ENCODE results near the gene NR6A1.

The NR6A1 gene

GRCh38 chr9:124794902-124795491, 23.9 kb upstream of the NR6A1 start:
- DNase-seq = no peak

GRCh38 chr9:124793015-124793541, 22.0 kb upstream of the NR6A1 start:
- DNase-seq = no peak

- DNase-seq = no peak
Measured at GRCh38 chr9:124792257-124793014, 21.3 kb upstream of the NR6A1 start.

- DNase-seq = no peak
Measured at GRCh38 chr9:124790801-124791505, 19.8 kb upstream of the NR6A1 start.

- no peak for DNase-seq
Measured at GRCh38 chr9:124790301-124790700, 19.2 kb upstream of the NR6A1 start.

- no peak for DNase-seq
Measured at GRCh38 chr9:124789531-124789930, 18.4 kb upstream of the NR6A1 start.

- no peak for DNase-seq
Measured at GRCh38 chr9:124788542-124789217, 17.6 kb upstream of the NR6A1 start.

GRCh38 chr9:124786881-124787573, 15.9 kb upstream of the NR6A1 start:
- no peak for DNase-seq

GRCh38 chr9:124784509-124784908, 13.4 kb upstream of the NR6A1 start:
- no peak for DNase-seq

GRCh38 chr9:124783830-124784229, 12.7 kb upstream of the NR6A1 start:
- DNase-seq = no peak

- DNase-seq = no peak
Measured at GRCh38 chr9:124782661-124783574, 11.8 kb upstream of the NR6A1 start.

GRCh38 chr9:124781967-124782660, 11.0 kb upstream of the NR6A1 start:
- DNase-seq = no peak

GRCh38 chr9:124780757-124781151, 9.6 kb upstream of the NR6A1 start:
- no peak for DNase-seq

- DNase-seq = no peak
Measured at GRCh38 chr9:124780060-124780756, 9.1 kb upstream of the NR6A1 start.

GRCh38 chr9:124779368-124780059, 8.4 kb upstream of the NR6A1 start:
- DNase-seq = no peak

- no peak for DNase-seq
Measured at GRCh38 chr9:124778575-124779367, 7.7 kb upstream of the NR6A1 start.

GRCh38 chr9:124776954-124777648, 6.0 kb upstream of the NR6A1 start, which contains the start of gene OLFML2A:
TSS of gene OLFML2A (plus strand) at chr9:124777133. CDS start at chr9:124777271, 138 bp downstream.
- no peak for DNase-seq

- no peak for DNase-seq
Measured at GRCh38 chr9:124776618-124776953, 5.5 kb upstream of the NR6A1 start.
